HepG2 (cell line): ENCODE measurements around the gene DRC7. TPM values are rescaled to one million over a fixed set of nuclear protein-coding genes. Genes with fewer than 3 reads are reported as not detected.

Experiments
- AFF4 ChIP-seq: sonication (generic); formaldehyde crosslinking; IDR thresholded peaks from 2 replicates; pipeline ENCODE4 v1.4.0; 2020; ENCODE audit warnings: missing genetic modification reagents
- BHLHE40 ChIP-seq: IDR thresholded peaks from 2 replicates; pipeline ENCODE4 v1.6.1; 2011; ENCODE audit warnings: low read length, improper control_type of control experiment
- BRCA1 ChIP-seq: sonication (generic); formaldehyde crosslinking; IDR thresholded peaks from 2 replicates; pipeline ENCODE4 v1.4.0; 2020; ENCODE audit warnings: missing genetic modification reagents
- DRAP1 ChIP-seq: IDR thresholded peaks from 2 replicates; pipeline ENCODE4 v1.6.1; 2016; ENCODE audit warnings: missing genetic modification reagents, missing compliant biosample characterization
- ERF ChIP-seq: IDR thresholded peaks from 2 replicates; pipeline ENCODE4 v1.6.1; 2018; ENCODE audit warnings: missing biosample characterization, missing genetic modification reagents
- FOSL2 ChIP-seq: sonication (generic); formaldehyde crosslinking; IDR thresholded peaks from 2 replicates; pipeline ENCODE4 v1.4.0; 2020; ENCODE audit warnings: missing genetic modification reagents
- GLMP ChIP-seq: sonication (generic); formaldehyde crosslinking; IDR thresholded peaks from 2 replicates; pipeline ENCODE4 v1.9.0; 2021; ENCODE audit warnings: missing genetic modification reagents, mild to moderate bottlenecking, borderline replicate concordance
- KLF16 ChIP-seq, 2 experiments: sonication (generic) in 1 of 2; formaldehyde crosslinking in 1 of 2; IDR thresholded peaks; 2 replicates each; pipeline versions ENCODE4 v1.6.1 to v1.8.0; 2016 to 2023; ENCODE audit warnings: missing genetic modification reagents in 2 of 2, missing compliant biosample characterization in 1 of 2
- MIER2 ChIP-seq: IDR thresholded peaks from 2 replicates; pipeline ENCODE4 v1.6.1; 2016; ENCODE audit warnings: missing biosample characterization, missing genetic modification reagents
- MYNN ChIP-seq: sonication (generic); formaldehyde crosslinking; IDR thresholded peaks from 2 replicates; pipeline ENCODE4 v1.4.0; 2020; ENCODE audit warnings: mild to moderate bottlenecking, low read depth, missing genetic modification reagents
- NCOR1 ChIP-seq: fragments of 200-600 bp; sonication (generic); IDR thresholded peaks from 2 replicates; pipeline ENCODE4 v1.7.0; 2017; ENCODE audit warnings: antibody characterized with exemption, low read length, borderline replicate concordance
- PAWR ChIP-seq: sonication (generic); formaldehyde crosslinking; IDR thresholded peaks from 2 replicates; pipeline ENCODE4 v1.4.0; 2020; ENCODE audit warnings: missing genetic modification reagents, mild to moderate bottlenecking, borderline replicate concordance
- RARG ChIP-seq: sonication (generic); formaldehyde crosslinking; IDR thresholded peaks from 2 replicates; pipeline ENCODE4 v1.4.0; 2020; ENCODE audit warnings: low read depth, mild to moderate bottlenecking, missing genetic modification reagents
- SOX5 ChIP-seq: IDR thresholded peaks from 2 replicates; pipeline ENCODE4 v1.6.1; 2016; ENCODE audit warnings: borderline replicate concordance
- ZBTB34 ChIP-seq: sonication (generic); formaldehyde crosslinking; IDR thresholded peaks from 2 replicates; pipeline ENCODE4 v1.8.0; 2022; ENCODE audit warnings: mild to moderate bottlenecking, missing genetic modification reagents
- ZBTB37 ChIP-seq: sonication (generic); formaldehyde crosslinking; IDR thresholded peaks from 2 replicates; pipeline ENCODE4 v1.4.0; 2020; ENCODE audit warnings: mild to moderate bottlenecking, missing genetic modification reagents
- ZBTB39 ChIP-seq: sonication (generic); formaldehyde crosslinking; IDR thresholded peaks from 2 replicates; pipeline ENCODE4 v1.5.0; 2020; ENCODE audit warnings: missing genetic modification reagents
- ZNF543 ChIP-seq: sonication (generic); formaldehyde crosslinking; IDR thresholded peaks from 2 replicates; pipeline ENCODE4 v1.4.0; 2020; ENCODE audit warnings: mild to moderate bottlenecking, missing genetic modification reagents
- ZNF546 ChIP-seq: sonication (generic); formaldehyde crosslinking; conservative IDR thresholded peaks from 2 replicates; pipeline ENCODE4 v1.8.1; 2023; ENCODE audit warnings: mild to moderate bottlenecking, missing genetic modification reagents
- ZNF674 ChIP-seq: sonication (generic); formaldehyde crosslinking; IDR thresholded peaks from 2 replicates; pipeline ENCODE4 v1.5.0; 2020; ENCODE audit warnings: low read depth, mild to moderate bottlenecking, missing genetic modification reagents
- ZNF749 ChIP-seq: sonication (generic); formaldehyde crosslinking; IDR thresholded peaks from 2 replicates; pipeline ENCODE4 v1.8.0; 2022; ENCODE audit warnings: mild to moderate bottlenecking, missing genetic modification reagents, moderate library complexity, borderline replicate concordance
- polyA plus RNA-seq, 8 experiments: library from polyadenylated mRNA; depleted of rRNA in 3 of 8; stranded (reverse) in 7 of 8; unstranded in 1 of 8; fragments of >200 nt; fragmentation: Illumina TruSeq in 4 of 8; extraction: Trizol in 4 of 8; gene quantifications; 2 replicates each; pipeline versions ENCODE4 v1.2.1 to v1.2.3, GENCODE V29; 2011 to 2016; ENCODE audit warnings: low read depth in 4 of 8, missing spikeins in 1 of 8, mixed read lengths in 1 of 8; ENCODE audit not compliant: insufficient read depth in 1 of 8
- total RNA-seq, 5 experiments: library from RNA; depleted of rRNA; stranded (reverse); fragments of >200 nt; fragmentation: Illumina TruSeq; extraction: Trizol; gene quantifications; 2 replicates each; pipeline ENCODE4 v1.2.3, GENCODE V29; 2016; ENCODE audit warnings: low read depth in 1 of 5

The DRC7 gene
- total and polyA plus RNA-seq, 2 of the 13 experiments (the other 11 are each of a cell fraction or from before 2014, with no cell fraction given), result 2.7 to 3.4 TPM

- peak; percentile 44; the same call in 1 of the 2 replicates for TF ChIP-seq BHLHE40
- TF ChIP-seq BRCA1 (CRISPR knock-in tag), result no peak
- TF ChIP-seq AFF4 (CRISPR knock-in tag), result no peak
- no peak for TF ChIP-seq MYNN (CRISPR knock-in tag)
- no peak for TF ChIP-seq GLMP (CRISPR knock-in tag)
- TF ChIP-seq ZBTB34 (CRISPR knock-in tag), result no peak
- TF ChIP-seq FOSL2 (CRISPR knock-in tag), result peak; percentile 51; the same call in 1 of the 2 replicates
- peak; percentile 68 for TF ChIP-seq ERF (CRISPR knock-in tag)
- no peak for TF ChIP-seq PAWR (CRISPR knock-in tag)
- TF ChIP-seq ZNF749 (CRISPR knock-in tag), result no peak
- no peak for TF ChIP-seq ZBTB39 (CRISPR knock-in tag)
- 0 out of 2 replicates have a peak, but pooled peaks have one; percentile 19 for TF ChIP-seq DRAP1 (CRISPR knock-in tag)
- no peak for TF ChIP-seq ZNF543 (CRISPR knock-in tag)
- TF ChIP-seq NCOR1, result no peak
- TF ChIP-seq MIER2 (CRISPR knock-in tag), result no peak
- peak in 1 of 2 experiments; percentile 55; a peak in 1 of 4 replicates for TF ChIP-seq KLF16 (CRISPR knock-in tag; IDR thresholded peaks at IDR 0.05)
- TF ChIP-seq SOX5 (CRISPR knock-in tag), result 0 out of 2 replicates have a peak, but pooled peaks have one; percentile 36
- TF ChIP-seq RARG (CRISPR knock-in tag), result no peak
- TF ChIP-seq ZNF674, result no peak
- TF ChIP-seq ZNF546 (CRISPR knock-in tag), result no peak
- TF ChIP-seq ZBTB37 (CRISPR knock-in tag), result no peak
Measured at GRCh38 chr16:57720142-57720575, 25.6 kb downstream of the DRC7 start (continued).
